ENCODE data around the gene ELF5.

The ELF5 gene

GRCh38 chr11:34516247-34517040 is 2.9 kb upstream of the ELF5 start:
- Histone ChIP-seq H3K27me3 (ENCODE audit: insufficient read depth, low read length) (no peaks in the 10 kb centered on the region), H4K20me1 (ENCODE audit: insufficient read depth, low read length) (no peaks in the 10 kb centered on the region), H3K9ac (ENCODE audit: low read length) (no peak overlapping the region), H3K79me2 (ENCODE audit: insufficient read depth, low read length) (no peaks in the 10 kb centered on the region), H3K9me2 (ENCODE audit: low read depth, low read length) (no peaks in the 10 kb centered on the region), H3F3A (ENCODE audit: insufficient read depth, low read length) (no peaks in the 10 kb centered on the region), H3K4me2 (ENCODE audit: low read length) (no peak overlapping the region), H3K4me3 (ENCODE audit: low read depth, low read length, poor library complexity, severe bottlenecking) (no peak overlapping the region), H2AFZ (ENCODE audit: low read length) (no peak overlapping the region), H3K27ac (ENCODE audit: low read depth, low read length, poor library complexity, severe bottlenecking) (no peak overlapping the region), H3K4me1 (ENCODE audit: insufficient read depth, low read length, severe bottlenecking) (no peaks in the 10 kb centered on the region), H3K9me3 (ENCODE audit: low read length) (no peaks in the 10 kb centered on the region), H3K36me3 (ENCODE audit: insufficient read depth, low read length) (no peaks in the 10 kb centered on the region)
- TF ChIP-seq CTCF (IDR thresholded peaks at IDR 0.05; ENCODE audit: low read length) (no peak), EZH2 (IDR thresholded peaks at IDR 0.05; ENCODE audit: borderline replicate concordance, low read length) (no peak)

- Histone ChIP-seq H3K9me2 (ENCODE audit: low read depth, low read length) (no peaks in the 10 kb centered on the region), H3K36me3 (ENCODE audit: insufficient read depth, low read length) (no peaks in the 10 kb centered on the region), H3K4me2 (ENCODE audit: low read length) (no peak overlapping the region), H2AFZ (ENCODE audit: low read length) (no peak overlapping the region), H3K27me3 (ENCODE audit: insufficient read depth, low read length) (no peaks in the 10 kb centered on the region), H3K4me3 (ENCODE audit: low read depth, low read length, poor library complexity, severe bottlenecking) (no peak overlapping the region), H3K4me1 (ENCODE audit: insufficient read depth, low read length, severe bottlenecking) (no peaks in the 10 kb centered on the region), H3K27ac (ENCODE audit: low read depth, low read length, poor library complexity, severe bottlenecking) (no peak overlapping the region), H3F3A (ENCODE audit: insufficient read depth, low read length) (no peaks in the 10 kb centered on the region), H3K9ac (ENCODE audit: low read length) (no peak overlapping the region), H4K20me1 (ENCODE audit: insufficient read depth, low read length) (no peaks in the 10 kb centered on the region), H3K9me3 (ENCODE audit: low read length) (no peaks in the 10 kb centered on the region), H3K79me2 (ENCODE audit: insufficient read depth, low read length) (no peaks in the 10 kb centered on the region)
- TF ChIP-seq CTCF (IDR thresholded peaks at IDR 0.05; ENCODE audit: low read length) (no peak), EZH2 (IDR thresholded peaks at IDR 0.05; ENCODE audit: borderline replicate concordance, low read length) (no peak)
Measured at GRCh38 chr11:34514597-34514996, 1.0 kb upstream of the ELF5 start.

DNA sequence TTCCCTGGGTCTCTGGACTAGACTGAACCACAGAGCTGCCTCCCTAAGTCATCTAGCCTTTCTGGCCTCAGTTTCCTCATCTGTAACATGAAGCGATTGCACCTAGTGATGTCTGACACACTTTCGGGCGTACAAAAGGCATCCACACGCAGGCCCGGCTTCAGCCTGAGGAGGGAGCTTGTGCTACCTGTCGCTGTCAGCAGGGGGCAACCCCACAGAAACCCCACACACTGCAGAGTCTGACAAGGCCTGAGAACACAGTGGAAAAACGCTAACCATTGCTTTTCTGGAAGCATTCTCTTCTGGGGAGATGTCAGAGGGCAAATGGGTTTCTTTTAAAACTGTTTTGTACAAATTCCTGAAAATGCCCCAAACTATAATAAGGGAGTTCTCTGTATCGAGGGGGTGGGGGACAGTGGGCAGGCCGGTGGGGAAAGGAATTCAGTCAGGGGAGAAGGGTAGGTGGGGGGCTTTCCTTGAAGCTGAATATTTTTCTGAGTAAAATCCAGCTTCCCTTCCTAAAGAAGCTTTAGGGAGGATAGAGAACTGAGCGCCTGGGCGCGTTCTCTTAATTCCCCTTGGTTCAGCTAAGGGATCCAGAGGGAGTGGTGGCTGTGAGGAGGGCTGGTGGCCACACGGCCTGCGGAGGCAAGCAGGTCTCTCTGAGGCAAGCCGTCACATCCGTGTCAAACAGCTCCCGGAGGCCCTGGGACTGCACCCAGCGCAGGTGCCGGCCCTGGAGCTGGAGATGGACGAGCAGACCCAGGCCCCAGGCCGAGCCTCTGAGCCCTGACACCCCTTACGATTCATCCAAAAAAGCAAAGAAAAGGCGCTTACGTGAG is 533 bp downstream of the ELF5 start:
- H3K4me2 ChIP-seq (ENCODE audit: low read length): no peak overlapping the region
- H3K9me3 ChIP-seq (ENCODE audit: low read length): no peaks in the 10 kb centered on the region
- no peak overlapping the region for H2AFZ ChIP-seq (ENCODE audit: low read length)
- no peaks in the 10 kb centered on the region for H3K9me2 ChIP-seq (ENCODE audit: low read depth, low read length)
- no peak overlapping the region for H3K9ac ChIP-seq (ENCODE audit: low read length)
- no peaks in the 10 kb centered on the region for H3K27me3 ChIP-seq (ENCODE audit: insufficient read depth, low read length)
- no peaks in the 10 kb centered on the region for H4K20me1 ChIP-seq (ENCODE audit: insufficient read depth, low read length)
- no peaks in the 10 kb centered on the region for H3K4me1 ChIP-seq (ENCODE audit: insufficient read depth, low read length, severe bottlenecking)
- TF ChIP-seq EZH2 (IDR thresholded peaks at IDR 0.05; ENCODE audit: borderline replicate concordance, low read length) (no peak), CTCF (IDR thresholded peaks at IDR 0.05; ENCODE audit: low read length) (peak; percentile 79)
- H3K27ac ChIP-seq (ENCODE audit: low read depth, low read length, poor library complexity, severe bottlenecking): no peak overlapping the region
- no peak overlapping the region for H3K4me3 ChIP-seq (ENCODE audit: low read depth, low read length, poor library complexity, severe bottlenecking)
- H3K79me2 ChIP-seq (ENCODE audit: insufficient read depth, low read length): no peaks in the 10 kb centered on the region
- H3F3A ChIP-seq (ENCODE audit: insufficient read depth, low read length): no peaks in the 10 kb centered on the region
- H3K36me3 ChIP-seq (ENCODE audit: insufficient read depth, low read length): no peaks in the 10 kb centered on the region

Measured in OCI-LY1 (cell line).